Skeletal muscle satellite cell (primary cell): ENCODE results near the gene ZNF709. TPM values are rescaled to one million over a fixed set of nuclear protein-coding genes. Genes with fewer than 3 reads are reported as not detected.
"Not testable (repeated sequence)": the region's sequence is repeated elsewhere in the genome, so short reads cannot be mapped to it uniquely, and the experiment has no call there.

Experiments used
- H3K27me3 ChIP-seq: 2 replicates; pipeline ENCODE4 v1.7.0; 2013; ENCODE audit warnings: low read length; ENCODE audit not compliant: control insufficient read depth, insufficient read depth
- H3K36me3 ChIP-seq: 2 replicates; pipeline ENCODE4 v1.7.0; 2013; ENCODE audit warnings: mild to moderate bottlenecking, control low read depth, low read length; ENCODE audit not compliant: insufficient read depth
- H3K4me1 ChIP-seq: 2 replicates; pipeline ENCODE4 v1.7.0; 2013; ENCODE audit warnings: low read length; ENCODE audit not compliant: control insufficient read depth, insufficient read depth
- H3K4me2 ChIP-seq: 2 replicates; pipeline ENCODE4 v1.7.0; 2013; ENCODE audit warnings: mild to moderate bottlenecking, low read length
- H3K4me3 ChIP-seq: 2 replicates; pipeline ENCODE4 v1.7.0; 2013; ENCODE audit warnings: low read length
- H3K9ac ChIP-seq: 2 replicates; pipeline ENCODE4 v1.7.0; 2013; ENCODE audit warnings: mild to moderate bottlenecking, low read depth, low read length, moderate library complexity
- H3K9me3 ChIP-seq: replicated peaks from 2 replicates; pipeline ENCODE4 v1.7.0; 2013; ENCODE audit warnings: mild to moderate bottlenecking, control low read depth, low read length
- small RNA-seq: library from RNA; depleted of rRNA; stranded (forward); fragments of <200 nt; gene quantifications from one replicate; pipeline ENCODE3, GENCODE V24; 2012

Gene ZNF709

DNA sequence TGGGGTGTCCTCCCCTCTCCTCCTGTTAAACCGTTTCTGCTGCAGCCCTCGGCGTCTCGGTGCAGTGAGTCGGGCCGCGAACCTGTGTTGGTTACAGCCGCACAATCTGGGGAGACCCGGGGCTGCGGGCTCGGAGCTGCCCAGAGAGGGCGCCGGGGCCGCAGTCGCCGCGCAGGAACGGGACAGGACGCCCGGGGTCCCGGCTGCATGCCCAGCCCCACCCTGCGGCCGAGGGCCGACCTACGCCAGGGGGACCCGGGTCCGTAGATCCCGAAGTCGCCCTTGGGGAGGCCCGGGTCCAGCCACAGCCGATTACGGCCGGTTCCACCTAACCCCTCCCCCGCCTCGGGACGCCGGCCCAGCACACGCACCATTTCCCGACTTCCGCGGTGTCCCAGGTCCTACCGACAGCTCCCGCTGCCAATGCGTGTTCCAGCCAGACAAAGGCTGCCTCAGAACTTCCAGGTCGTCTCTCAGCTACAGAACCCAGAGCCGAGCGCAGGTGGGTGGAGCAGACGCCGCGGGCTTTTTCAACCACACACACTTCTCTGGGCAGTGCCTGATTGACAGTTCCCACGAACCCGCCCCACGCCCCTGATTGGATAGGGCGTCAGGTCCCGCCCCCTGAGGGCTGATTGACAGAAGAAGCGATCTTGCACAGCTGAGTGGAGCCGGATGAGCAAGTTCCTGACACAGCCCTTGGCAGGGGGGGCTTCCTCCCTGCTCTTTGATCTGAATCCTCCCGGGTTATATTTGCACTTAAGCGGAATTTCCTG, 43.9 kb downstream of the ZNF709 start, which contains the start of gene ZNF443:
Gene ZNF443 (minus strand): TSS at position 481 of the 776 bp plus-strand sequence. CDS start 107 bp downstream, at position 374.
- Histone ChIP-seq H3K4me2 (peak within 1 kb of the TSS; percentile 93), H3K9me3 (no peaks in the 10 kb centered on the region), H3K4me1 (no peaks in the 10 kb centered on the region), H3K4me3 (peak within 1 kb of the TSS; percentile 100), H3K36me3 (no peaks in the 10 kb centered on the region), H3K27me3 (no peaks in the 10 kb centered on the region), H3K9ac (peak within 1 kb of the TSS; percentile 85)

DNA sequence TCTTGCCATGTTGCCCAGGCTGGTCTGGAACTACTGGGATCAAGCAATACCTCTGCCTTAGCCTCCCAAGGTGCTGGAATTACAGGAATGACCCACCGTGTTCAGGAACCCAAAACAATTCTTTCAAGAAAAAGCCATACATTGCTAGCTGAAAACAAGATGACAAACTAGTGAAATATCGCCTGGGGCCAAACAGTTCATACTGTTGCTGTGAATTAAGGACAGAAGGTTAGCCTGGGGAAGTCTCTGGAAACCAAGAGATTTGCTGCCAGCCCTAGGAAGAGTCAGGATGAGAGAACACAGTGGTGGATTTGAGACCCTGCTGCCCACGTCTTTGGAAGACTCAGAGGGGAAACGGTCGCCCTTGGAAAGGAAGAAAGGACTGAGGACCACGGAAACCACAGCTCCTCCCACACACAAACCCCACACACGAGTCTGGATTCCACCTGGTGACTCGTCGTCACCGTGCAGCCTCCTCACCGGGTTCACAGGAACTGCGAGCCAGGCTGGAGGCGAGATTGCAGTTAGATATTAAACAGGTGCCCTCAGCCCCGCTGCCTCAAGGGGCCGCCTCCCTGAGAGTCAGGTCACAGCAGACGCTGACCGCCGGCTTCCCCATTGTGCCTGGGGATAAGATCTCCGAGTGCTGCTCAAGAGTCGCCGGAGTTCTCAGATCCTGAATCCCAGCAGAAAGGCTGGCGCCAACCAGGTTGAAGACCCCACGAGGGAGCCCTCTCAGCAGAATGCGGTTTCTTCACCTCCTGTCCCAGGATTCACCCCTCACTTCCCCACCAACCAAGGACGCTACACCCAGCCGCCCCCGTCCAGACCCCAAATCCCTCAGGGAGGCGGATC, 44.7 kb downstream of the ZNF709 start:
- H3K9me3 ChIP-seq, H3K4me1 ChIP-seq, H3K36me3 ChIP-seq, H3K27me3 ChIP-seq: not testable (repeated sequence)
- Histone ChIP-seq H3K4me3 (peak overlapping the region; percentile 100), H3K4me2 (peak overlapping the region; percentile 93), H3K9ac (peak overlapping the region; percentile 85)

DNA sequence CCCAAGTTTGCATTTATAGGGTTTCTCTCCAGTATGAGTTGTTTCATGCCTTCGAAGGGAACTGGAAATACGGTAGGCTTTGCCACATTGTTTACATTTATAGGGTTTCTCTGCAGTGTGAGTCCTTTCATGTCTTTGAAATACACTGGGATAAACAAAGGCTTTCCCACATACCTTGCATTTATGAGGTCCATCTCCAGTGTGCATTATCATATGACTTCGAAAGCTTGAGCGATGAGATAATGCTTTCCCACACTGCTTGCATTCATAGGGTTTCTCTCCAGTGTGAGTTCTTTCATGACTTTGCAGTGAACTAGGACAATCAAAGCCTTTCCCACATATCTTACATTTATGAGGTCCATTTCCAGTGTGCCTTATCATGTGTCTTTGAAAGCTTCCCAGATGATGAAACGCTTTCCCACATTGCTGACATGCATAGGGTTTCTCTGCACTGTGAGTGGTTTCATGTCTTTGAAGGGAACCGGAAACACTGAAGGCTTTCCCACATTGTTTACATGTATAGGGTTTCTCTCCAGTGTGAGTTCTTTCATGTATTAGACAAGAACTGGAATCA, 53.8 kb downstream of the ZNF709 start:
- H3K4me1 ChIP-seq, H3K27me3 ChIP-seq, H3K4me2 ChIP-seq, H3K9me3 ChIP-seq, H3K4me3 ChIP-seq, H3K9ac ChIP-seq: not testable (repeated sequence)
- H3K36me3 ChIP-seq: peaks cover 16% of the 10 kb centered on the region

DNA sequence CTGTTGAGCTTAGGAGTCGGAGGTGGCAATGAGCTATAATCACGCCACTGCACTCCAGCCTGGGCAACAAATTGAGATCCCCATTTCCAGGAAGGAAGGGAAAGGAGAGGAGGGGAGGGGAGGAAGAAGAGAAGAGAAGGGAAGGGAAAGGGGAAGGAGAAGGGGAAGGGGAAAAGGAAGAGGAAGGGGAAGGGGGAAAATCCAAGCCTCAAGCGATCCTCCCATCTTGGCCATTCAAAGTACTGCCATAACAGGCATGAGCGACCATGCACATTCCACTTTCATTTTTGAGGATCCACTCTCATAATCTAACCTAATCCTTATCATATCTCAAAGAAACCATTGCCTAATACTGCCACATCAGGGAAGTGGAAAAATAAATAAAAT, 58.7 kb downstream of the ZNF709 start:
- H3K4me3 ChIP-seq: no peak overlapping the region
- no peak overlapping the region for H3K4me2 ChIP-seq
- H3K9ac ChIP-seq: no peak overlapping the region
- no peaks in the 10 kb centered on the region for H3K27me3 ChIP-seq
- H3K4me1 ChIP-seq: no peaks in the 10 kb centered on the region
- H3K9me3 ChIP-seq: peaks cover 5% of the 10 kb centered on the region
- peaks cover 7% of the 10 kb centered on the region for H3K36me3 ChIP-seq

DNA sequence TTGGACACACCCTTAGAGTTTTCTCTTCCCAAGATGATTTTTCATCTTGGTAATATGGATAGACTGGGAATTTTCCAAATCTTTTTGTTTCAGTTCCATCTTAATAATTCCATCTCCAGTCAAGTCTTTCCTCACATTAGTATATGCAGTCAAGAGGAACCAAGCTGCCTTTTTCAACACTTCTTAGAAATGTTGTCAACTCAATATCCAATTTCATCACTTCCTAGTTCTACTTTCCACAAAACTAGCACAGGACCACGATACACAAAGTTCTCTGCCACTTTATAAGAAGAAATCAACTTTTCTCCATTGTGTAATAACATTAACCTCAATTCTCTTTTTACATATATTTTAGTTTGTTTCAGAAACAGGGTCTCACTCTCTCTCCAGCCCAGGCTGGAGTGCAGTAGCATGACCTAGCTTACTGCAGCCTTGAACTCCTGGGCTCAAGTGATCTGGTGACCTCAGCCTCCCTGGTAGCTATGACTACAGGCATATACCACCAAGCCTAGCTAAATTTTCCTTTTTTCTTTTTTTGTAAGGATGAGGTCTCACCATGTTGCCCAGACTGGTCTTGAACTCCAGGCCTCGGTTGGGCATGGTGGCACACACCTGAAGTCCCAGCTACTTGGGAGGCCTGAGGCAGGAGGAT, 59.3 kb downstream of the ZNF709 start:
- Histone ChIP-seq H3K9me3 (peaks cover 1% of the 10 kb centered on the region), H3K4me1 (no peaks in the 10 kb centered on the region), H3K27me3 (no peaks in the 10 kb centered on the region), H3K36me3 (peaks cover 2% of the 10 kb centered on the region), H3K4me2 (no peak overlapping the region), H3K4me3 (no peak overlapping the region), H3K9ac (no peak overlapping the region)

DNA sequence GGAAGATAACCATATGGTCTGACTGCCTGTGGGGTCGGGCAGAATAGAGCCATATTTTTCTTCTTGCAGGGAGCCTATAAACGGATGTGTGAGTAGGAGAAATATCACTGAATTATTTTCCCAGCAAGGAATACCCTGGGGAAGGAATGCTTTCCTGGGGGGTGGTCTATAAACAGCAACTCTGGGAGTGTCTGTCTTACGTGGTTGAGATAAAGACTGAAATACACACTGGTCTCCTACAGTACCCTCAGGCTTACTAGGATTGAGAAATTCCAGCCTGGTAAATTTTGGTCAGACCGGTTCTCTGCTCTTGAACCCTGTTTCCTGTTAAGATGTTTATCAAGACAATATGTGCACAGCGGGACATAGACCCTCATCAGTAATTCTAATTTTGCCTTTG, 67.3 kb downstream of the ZNF709 start:
- not testable (repeated sequence) for H3K36me3 ChIP-seq, H3K4me3 ChIP-seq, H3K4me2 ChIP-seq, H3K4me1 ChIP-seq, H3K27me3 ChIP-seq, H3K9ac ChIP-seq, H3K9me3 ChIP-seq

DNA sequence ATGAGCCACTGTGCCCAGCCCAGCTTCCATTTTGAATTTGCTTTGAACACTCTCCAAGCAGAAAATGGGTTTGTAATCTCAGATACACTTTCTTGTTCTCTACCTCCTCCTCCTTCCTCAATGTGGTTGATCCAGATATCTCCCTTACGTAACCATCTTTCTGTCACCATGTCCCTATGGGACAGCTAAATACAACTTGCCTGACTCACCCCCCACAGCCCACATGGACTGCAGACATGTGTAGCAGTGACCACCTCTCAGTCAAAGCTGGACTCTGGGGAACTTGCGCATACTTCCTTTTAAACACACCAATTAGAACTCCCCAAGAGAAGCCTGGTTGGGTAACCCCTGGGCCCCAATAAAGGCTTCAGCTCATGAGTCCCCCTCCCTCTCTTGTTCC, 72.7 kb downstream of the ZNF709 start:
- Histone ChIP-seq H3K36me3 (no peaks in the 10 kb centered on the region), H3K4me3 (no peak overlapping the region), H3K9me3 (no peaks in the 10 kb centered on the region), H3K9ac (no peak overlapping the region), H3K4me2 (no peak overlapping the region), H3K4me1 (no peaks in the 10 kb centered on the region), H3K27me3 (no peaks in the 10 kb centered on the region)

Small RNAs within 50 kb of the gene (small RNA-seq; reads per million reads assigned to genes)
- gene MTCO1P27: not detected
- not detected for gene PPIAP20
